HEK293 (cell line): ENCODE results near the gene CDKL5.

Experiments used
- CTCF ChIA-PET: fragments of 350-600 bp; formaldehyde crosslinking; extraction: SDS; loops from one replicate; lab custom pipeline; 2021; ENCODE audit warnings: antibody characterized with exemption; lab: Yijun Ruan, JAX
- POLR2A ChIA-PET: fragments of 300-600 bp; formaldehyde crosslinking; extraction: SDS; loops from one replicate; lab custom pipeline; 2020; ENCODE audit warnings: antibody characterized with exemption, inconsistent platforms; lab: Yijun Ruan, JAX
- H3K27ac ChIP-seq: fragments of 200-500 bp; sonication (Bioruptor generic); 2 replicates; pipeline ENCODE4 v1.5.1; 2014; ENCODE audit warnings: low read depth, low read length, control low read depth, inconsistent platforms; ENCODE audit errors: extremely low read depth
- H3K36me3 ChIP-seq, 2 experiments: fragments of 200-500 bp in 1 of 2; sonication (Bioruptor generic) in 1 of 2; 1 replicate in 1 of 2; 2 replicates in 1 of 2; pipeline ENCODE4 v1.5.1; 2014 to 2017; ENCODE audit warnings: inconsistent platforms in 2 of 2, low read length in 2 of 2; ENCODE audit not compliant: control insufficient read depth in 2 of 2, insufficient read depth in 1 of 2
- H3K4me1 ChIP-seq: fragments of 200-500 bp; sonication (Bioruptor generic); 2 replicates; pipeline ENCODE4 v1.5.1; 2014; ENCODE audit warnings: mild to moderate bottlenecking, low read length, inconsistent platforms; ENCODE audit not compliant: control insufficient read depth, insufficient read depth
- H3K4me3 ChIP-seq: 2 replicates; pipeline ENCODE4 v1.5.1; 2011; ENCODE audit warnings: low read depth, mild to moderate bottlenecking, control low read depth, low read length, moderate library complexity
- H3K9me3 ChIP-seq: fragments of 200-500 bp; sonication (Bioruptor generic); 2 replicates; pipeline ENCODE4 v1.5.1; 2014; ENCODE audit warnings: low read depth, low read length, inconsistent platforms; ENCODE audit not compliant: control insufficient read depth, insufficient read depth
- CTCF ChIP-seq: fragments of 450-650 bp; formaldehyde crosslinking; IDR thresholded peaks from 2 replicates; pipeline ENCODE4 v1.5.1; 2016; ENCODE audit warnings: missing biosample characterization, missing genetic modification characterization
- EGR2 ChIP-seq: fragments of 450-650 bp; formaldehyde crosslinking; IDR thresholded peaks from 2 replicates; pipeline ENCODE4 v1.5.1; 2016; ENCODE audit warnings: low read depth, missing biosample characterization, missing genetic modification characterization
- GLIS1 ChIP-seq: fragments of 450-650 bp; formaldehyde crosslinking; IDR thresholded peaks from 2 replicates; pipeline ENCODE4 v1.5.1; 2016; ENCODE audit warnings: missing biosample characterization, missing genetic modification characterization
- GLIS2 ChIP-seq: fragments of 450-650 bp; formaldehyde crosslinking; IDR thresholded peaks from 2 replicates; pipeline ENCODE4 v1.5.1; 2016; ENCODE audit warnings: missing biosample characterization, missing genetic modification characterization
- HOXD13 ChIP-seq: sonication (generic); formaldehyde crosslinking; IDR thresholded peaks from 2 replicates; pipeline ENCODE4 v1.8.0; 2022; ENCODE audit warnings: missing genetic modification reagents, borderline replicate concordance
- KLF7 ChIP-seq: fragments of 450-650 bp; formaldehyde crosslinking; IDR thresholded peaks from 2 replicates; pipeline ENCODE4 v1.5.1; 2016; ENCODE audit warnings: missing biosample characterization, missing genetic modification characterization, borderline replicate concordance
- KLF8 ChIP-seq: fragments of 450-650 bp; formaldehyde crosslinking; IDR thresholded peaks from 2 replicates; pipeline ENCODE4 v1.5.1; 2016; ENCODE audit warnings: missing biosample characterization, missing genetic modification characterization
- MYNN ChIP-seq: fragments of 450-650 bp; formaldehyde crosslinking; IDR thresholded peaks from 2 replicates; pipeline ENCODE4 v1.5.1; 2016; ENCODE audit warnings: missing biosample characterization, missing genetic modification characterization, borderline replicate concordance
- OVOL3 ChIP-seq: fragments of 450-650 bp; formaldehyde crosslinking; IDR thresholded peaks from 2 replicates; pipeline ENCODE4 v1.5.1; 2016; ENCODE audit warnings: missing biosample characterization, missing genetic modification characterization
- SP2 ChIP-seq: fragments of 450-650 bp; formaldehyde crosslinking; IDR thresholded peaks from 2 replicates; pipeline ENCODE4 v1.5.1; 2016; ENCODE audit warnings: missing biosample characterization, missing genetic modification characterization
- TRIM28 ChIP-seq: IDR thresholded peaks from 2 replicates; pipeline ENCODE4 v1.6.1; 2011; ENCODE audit warnings: low read length, control low read depth, borderline replicate concordance
- YY2 ChIP-seq: fragments of 450-650 bp; formaldehyde crosslinking; IDR thresholded peaks from 2 replicates; pipeline ENCODE4 v1.5.1; 2016; ENCODE audit warnings: missing biosample characterization, missing genetic modification characterization
- ZBTB20 ChIP-seq: fragments of 450-650 bp; formaldehyde crosslinking; IDR thresholded peaks from 2 replicates; pipeline ENCODE4 v1.5.1; 2016; ENCODE audit warnings: missing biosample characterization, missing genetic modification characterization
- ZBTB26 ChIP-seq: fragments of 450-650 bp; formaldehyde crosslinking; optimal IDR thresholded peaks from 2 replicates; pipeline ENCODE3; 2016; ENCODE audit warnings: missing biosample characterization, mild to moderate bottlenecking, missing genetic modification characterization
- ZBTB7A ChIP-seq: fragments of 450-650 bp; formaldehyde crosslinking; IDR thresholded peaks from 2 replicates; pipeline ENCODE4 v1.5.1; 2016; ENCODE audit warnings: low read depth, missing biosample characterization, missing genetic modification characterization
- ZIC2 ChIP-seq: fragments of 450-650 bp; formaldehyde crosslinking; IDR thresholded peaks from 2 replicates; pipeline ENCODE4 v1.5.1; 2016; ENCODE audit warnings: missing biosample characterization, missing genetic modification characterization
- ZNF335 ChIP-seq: fragments of 450-650 bp; formaldehyde crosslinking; conservative IDR thresholded peaks from 2 replicates; pipeline ENCODE4 v1.5.1; 2016; ENCODE audit warnings: missing biosample characterization, missing genetic modification characterization
- ZNF37A ChIP-seq: fragments of 450-650 bp; IDR thresholded peaks from 2 replicates; pipeline ENCODE4 v1.5.1; 2018; ENCODE audit warnings: missing biosample characterization, missing genetic modification characterization
- ZNF433 ChIP-seq: fragments of 450-650 bp; formaldehyde crosslinking; IDR thresholded peaks from 2 replicates; pipeline ENCODE4 v1.5.1; 2016; ENCODE audit warnings: missing biosample characterization, missing genetic modification characterization, low read depth
- ZNF48 ChIP-seq: fragments of 450-650 bp; formaldehyde crosslinking; IDR thresholded peaks from 2 replicates; pipeline ENCODE4 v1.5.1; 2016; ENCODE audit warnings: missing biosample characterization, missing genetic modification characterization
- ZNF645 ChIP-seq: fragments of 450-650 bp; formaldehyde crosslinking; IDR thresholded peaks from 2 replicates; pipeline ENCODE4; 2016; ENCODE audit warnings: missing biosample characterization, missing genetic modification characterization
- ZNF747 ChIP-seq: fragments of 450-650 bp; formaldehyde crosslinking; IDR thresholded peaks from 2 replicates; pipeline ENCODE4 v1.5.1; 2016; ENCODE audit warnings: missing biosample characterization, missing genetic modification characterization
- ZNF785 ChIP-seq: fragments of 450-650 bp; formaldehyde crosslinking; IDR thresholded peaks from 2 replicates; pipeline ENCODE4 v1.5.1; 2016; ENCODE audit warnings: missing biosample characterization, missing genetic modification characterization
- ZNF792 ChIP-seq: fragments of 450-650 bp; formaldehyde crosslinking; IDR thresholded peaks from 2 replicates; pipeline ENCODE4 v1.5.1; 2016; ENCODE audit warnings: missing biosample characterization, missing genetic modification characterization
- ZNF830 ChIP-seq: fragments of 450-650 bp; IDR thresholded peaks from 2 replicates; pipeline ENCODE4 v1.5.0; 2018; ENCODE audit warnings: missing biosample characterization, missing genetic modification characterization, low read depth, mild to moderate bottlenecking, moderate library complexity
- ZNF843 ChIP-seq: fragments of 450-650 bp; formaldehyde crosslinking; IDR thresholded peaks from 2 replicates; pipeline ENCODE4 v1.5.1; 2016; ENCODE audit warnings: missing biosample characterization, missing genetic modification characterization
- TF ChIP-seq, protein P1 (sequence below): fragments of 450-650 bp; formaldehyde crosslinking; IDR thresholded peaks from 2 replicates; pipeline ENCODE4 v1.5.1; 2016; ENCODE audit warnings: missing biosample characterization, missing genetic modification characterization
- TF ChIP-seq, protein P2 (sequence below): fragments of 450-650 bp; formaldehyde crosslinking; IDR thresholded peaks from 2 replicates; pipeline ENCODE4 v1.5.1; 2016; ENCODE audit warnings: missing biosample characterization, missing genetic modification characterization

Gene CDKL5

DNA sequence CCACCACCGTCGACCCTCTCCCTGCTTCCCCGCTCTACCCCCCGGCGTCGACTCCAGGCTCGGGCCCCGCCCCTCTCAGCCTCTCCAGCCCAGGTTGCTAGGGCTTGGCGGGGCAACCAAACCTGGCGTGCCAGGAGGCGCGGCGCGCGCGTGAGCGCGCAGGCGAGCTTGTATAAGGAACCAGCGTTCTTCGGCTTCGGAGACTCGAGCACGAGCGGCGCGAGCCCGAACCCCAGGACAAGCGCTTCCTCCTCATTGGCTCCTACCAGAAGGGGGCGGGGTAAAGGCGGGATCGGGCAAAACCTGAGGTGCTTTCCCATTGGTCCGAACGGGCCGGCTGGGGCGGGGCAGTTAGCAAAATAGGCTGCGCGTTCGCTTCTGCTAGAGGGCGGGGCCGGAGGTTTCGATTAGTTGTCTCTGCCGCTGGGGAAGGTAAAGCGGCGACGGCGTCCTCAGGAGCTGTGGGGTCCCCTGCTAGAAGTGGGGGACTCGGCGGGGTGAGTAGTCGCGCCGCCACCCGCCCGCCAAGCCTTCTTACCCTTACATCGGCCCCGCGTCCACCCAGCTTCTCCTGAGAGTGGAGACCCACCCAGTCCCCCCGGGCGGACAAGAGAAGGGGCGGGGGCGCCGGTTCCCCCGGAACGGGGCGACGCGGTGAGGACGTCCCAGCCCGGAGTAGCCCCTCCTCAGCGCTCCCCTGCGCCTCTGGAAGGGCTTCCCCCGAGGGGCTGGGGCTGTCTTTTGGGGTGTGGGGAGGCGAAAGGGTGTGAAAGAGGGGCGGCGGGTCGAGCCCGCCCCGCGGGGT lies at the start of gene CDKL5:
Gene CDKL5, plus strand, starts transcription at position 410 of the 805 bp plus-strand sequence. CDS start 81,489 bp downstream, outside the sequence.
- Histone ChIP-seq H3K9me3 (no peaks in the 10 kb centered on the region), H3K4me3 (peak within 1 kb of the TSS; percentile 80), H3K4me1 (no peaks in the 10 kb centered on the region), H3K27ac (no peak within 1 kb of the TSS; the same call in 1 of the 2 replicates), H3K36me3 (no peaks in the 10 kb centered on the region)
- CTCF ChIA-PET, result interaction anchor here (0.6 to 0.7 kb wide), 2 partner anchors 350 to 488 kb away, joined by 3 to 4 read pairs; no protein-coding TSS in a partner anchor
- POLR2A ChIA-PET, result interaction anchor here (0.8 to 1.4 kb wide), 3 partner anchors 9 to 497 kb away, joined by 3 to 4 read pairs (median 4); no protein-coding TSS in a partner anchor
- TF ChIP-seq ZNF37A (tag by site-specific recombination) (no peak), KLF8 (tag by site-specific recombination) (peak; percentile 83), YY2 (tag by site-specific recombination) (no peak), ZBTB26 (peak; percentile 97), ZNF335 (tag by site-specific recombination) (peak; percentile 32; the same call in 1 of the 2 replicates), ZNF785 (tag by site-specific recombination) (no peak), ZNF48 (no peak), ZBTB20 (tag by site-specific recombination) (0 out of 2 replicates have a peak, but pooled peaks have one; percentile 7), HOXD13 (CRISPR knock-in tag) (no peak), ZNF843 (tag by site-specific recombination) (no peak), KLF7 (tag by site-specific recombination) (peak; percentile 52; the same call in 1 of the 2 replicates), ZNF792 (no peak), ZNF830 (tag by site-specific recombination) (no peak), ZNF433 (tag by site-specific recombination) (no peak), SP2 (peak; percentile 87), TRIM28 (no peak), EGR2 (tag by site-specific recombination) (no peak), GLIS2 (tag by site-specific recombination) (peak; percentile 22), GLIS1 (tag by site-specific recombination) (peak; percentile 56; the same call in 1 of the 2 replicates), ZBTB7A (tag by site-specific recombination) (no peak), OVOL3 (tag by site-specific recombination) (no peak), ZNF645 (tag by site-specific recombination) (no peak), ZNF747 (tag by site-specific recombination) (no peak), CTCF (tag by site-specific recombination) (no peak), ZIC2 (tag by site-specific recombination) (no peak), MYNN (tag by site-specific recombination) (no peak)
- TF ChIP-seq, protein P1, sequence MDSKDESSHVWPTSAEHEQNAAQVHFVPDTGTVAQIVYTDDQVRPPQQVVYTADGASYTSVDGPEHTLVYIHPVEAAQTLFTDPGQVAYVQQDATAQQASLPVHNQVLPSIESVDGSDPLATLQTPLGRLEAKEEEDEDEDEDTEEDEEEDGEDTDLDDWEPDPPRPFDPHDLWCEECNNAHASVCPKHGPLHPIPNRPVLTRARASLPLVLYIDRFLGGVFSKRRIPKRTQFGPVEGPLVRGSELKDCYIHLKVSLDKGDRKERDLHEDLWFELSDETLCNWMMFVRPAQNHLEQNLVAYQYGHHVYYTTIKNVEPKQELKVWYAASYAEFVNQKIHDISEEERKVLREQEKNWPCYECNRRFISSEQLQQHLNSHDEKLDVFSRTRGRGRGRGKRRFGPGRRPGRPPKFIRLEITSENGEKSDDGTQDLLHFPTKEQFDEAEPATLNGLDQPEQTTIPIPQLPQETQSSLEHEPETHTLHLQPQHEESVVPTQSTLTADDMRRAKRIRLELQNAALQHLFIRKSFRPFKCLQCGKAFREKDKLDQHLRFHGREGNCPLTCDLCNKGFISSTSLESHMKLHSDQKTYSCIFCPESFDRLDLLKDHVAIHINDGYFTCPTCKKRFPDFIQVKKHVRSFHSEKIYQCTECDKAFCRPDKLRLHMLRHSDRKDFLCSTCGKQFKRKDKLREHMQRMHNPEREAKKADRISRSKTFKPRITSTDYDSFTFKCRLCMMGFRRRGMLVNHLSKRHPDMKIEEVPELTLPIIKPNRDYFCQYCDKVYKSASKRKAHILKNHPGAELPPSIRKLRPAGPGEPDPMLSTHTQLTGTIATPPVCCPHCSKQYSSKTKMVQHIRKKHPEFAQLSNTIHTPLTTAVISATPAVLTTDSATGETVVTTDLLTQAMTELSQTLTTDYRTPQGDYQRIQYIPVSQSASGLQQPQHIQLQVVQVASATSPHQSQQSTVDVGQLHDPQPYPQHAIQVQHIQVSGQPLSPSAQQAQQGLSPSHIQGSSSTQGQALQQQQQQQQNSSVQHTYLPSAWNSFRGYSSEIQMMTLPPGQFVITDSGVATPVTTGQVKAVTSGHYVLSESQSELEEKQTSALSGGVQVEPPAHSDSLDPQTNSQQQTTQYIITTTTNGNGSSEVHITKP (tag by site-specific recombination), result peak; percentile 42
- TF ChIP-seq, protein P2, sequence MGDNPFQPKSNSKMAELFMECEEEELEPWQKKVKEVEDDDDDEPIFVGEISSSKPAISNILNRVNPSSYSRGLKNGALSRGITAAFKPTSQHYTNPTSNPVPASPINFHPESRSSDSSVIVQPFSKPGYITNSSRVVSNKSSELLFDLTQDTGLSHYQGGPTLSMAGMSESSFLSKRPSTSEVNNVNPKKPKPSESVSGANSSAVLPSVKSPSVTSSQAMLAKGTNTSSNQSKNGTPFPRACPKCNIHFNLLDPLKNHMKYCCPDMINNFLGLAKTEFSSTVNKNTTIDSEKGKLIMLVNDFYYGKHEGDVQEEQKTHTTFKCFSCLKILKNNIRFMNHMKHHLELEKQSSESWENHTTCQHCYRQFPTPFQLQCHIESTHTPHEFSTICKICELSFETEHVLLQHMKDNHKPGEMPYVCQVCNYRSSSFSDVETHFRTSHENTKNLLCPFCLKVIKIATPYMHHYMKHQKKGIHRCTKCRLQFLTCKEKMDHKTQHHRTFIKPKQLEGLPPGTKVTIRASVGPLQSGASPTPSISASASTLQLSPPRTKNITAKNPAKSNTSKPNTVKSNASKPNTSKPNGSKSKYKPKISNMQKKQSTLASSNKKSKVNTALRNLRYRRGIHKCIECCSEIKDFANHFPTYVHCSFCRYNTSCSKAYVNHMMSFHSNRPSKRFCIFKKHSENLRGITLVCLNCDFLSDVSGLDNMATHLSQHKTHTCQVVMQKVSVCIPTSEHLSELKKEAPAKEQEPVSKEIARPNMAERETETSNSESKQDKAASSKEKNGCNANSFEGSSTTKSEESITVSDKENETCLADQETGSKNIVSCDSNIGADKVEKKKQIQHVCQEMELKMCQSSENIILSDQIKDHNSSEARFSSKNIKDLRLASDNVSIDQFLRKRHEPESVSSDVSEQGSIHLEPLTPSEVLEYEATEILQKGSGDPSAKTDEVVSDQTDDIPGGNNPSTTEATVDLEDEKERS (tag by site-specific recombination), result no peak
